Brain microvascular endothelial cell (primary cell): ENCODE measurements around the gene C12orf42.

Experiments used
- DNase-seq: peaks from one replicate; pipeline ENCODE4 v3.0.0-alpha.2; 2020
- H3K27ac ChIP-seq: fragments of 250-450 bp; sonication (Bioruptor Pico); 2 replicates; pipeline ENCODE4 v1.5.1; 2020; ENCODE audit warnings: mild to moderate bottlenecking, moderate library complexity
- H3K27me3 ChIP-seq: fragments of 250-450 bp; sonication (Bioruptor Pico); replicated peaks from 2 replicates; pipeline ENCODE4 v1.5.1; 2020; ENCODE audit warnings: mild to moderate bottlenecking
- H3K36me3 ChIP-seq: fragments of 250-450 bp; sonication (Bioruptor Pico); replicated peaks from 2 replicates; pipeline ENCODE4 v1.5.1; 2020; ENCODE audit warnings: mild to moderate bottlenecking
- H3K4me3 ChIP-seq: 2 replicates; pipeline ENCODE4 v1.5.1; 2011; ENCODE audit warnings: low read depth, mild to moderate bottlenecking, control low read depth, low read length, moderate library complexity
- in situ Hi-C: cut with HindIII; loops from 2 replicates; pipeline ENCODE4 v1.10.0; 2017; ENCODE audit warnings: low sequenced_read_pairs, low pct_ligation_motif_present
- TF ChIP-seq, protein P1 (sequence below): IDR thresholded peaks from 2 replicates; pipeline ENCODE4 v1.5.1; 2011; ENCODE audit warnings: low read depth, mild to moderate bottlenecking, moderate library complexity, low read length, control low read depth, inconsistent platforms; ENCODE audit errors: missing control alignments

The C12orf42 gene

DNA sequence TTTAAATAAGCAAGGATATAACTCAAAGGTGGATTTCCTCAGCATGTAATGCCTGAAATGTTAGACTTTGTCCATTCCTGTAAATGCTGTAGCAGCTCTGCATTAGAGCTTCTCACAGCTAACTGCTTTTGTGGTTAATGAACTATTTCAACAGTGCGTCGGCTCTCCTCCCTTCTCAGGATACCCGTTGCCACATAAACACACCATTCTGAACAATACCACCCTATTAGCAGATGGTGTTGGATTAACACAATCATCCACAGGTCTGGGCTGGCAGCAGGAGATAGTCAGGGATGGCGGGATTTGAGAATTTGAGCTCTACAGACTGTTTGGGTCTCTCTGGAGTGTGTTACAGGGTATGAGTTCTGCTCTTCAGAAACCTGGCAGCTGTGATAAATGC is 33.5 kb upstream of the C12orf42 start:
- Histone ChIP-seq H3K36me3 (no peaks in the 10 kb centered on the region), H3K27ac (no peak overlapping the region), H3K4me3 (no peak overlapping the region), H3K27me3 (no peaks in the 10 kb centered on the region)
- TF ChIP-seq, protein P1, sequence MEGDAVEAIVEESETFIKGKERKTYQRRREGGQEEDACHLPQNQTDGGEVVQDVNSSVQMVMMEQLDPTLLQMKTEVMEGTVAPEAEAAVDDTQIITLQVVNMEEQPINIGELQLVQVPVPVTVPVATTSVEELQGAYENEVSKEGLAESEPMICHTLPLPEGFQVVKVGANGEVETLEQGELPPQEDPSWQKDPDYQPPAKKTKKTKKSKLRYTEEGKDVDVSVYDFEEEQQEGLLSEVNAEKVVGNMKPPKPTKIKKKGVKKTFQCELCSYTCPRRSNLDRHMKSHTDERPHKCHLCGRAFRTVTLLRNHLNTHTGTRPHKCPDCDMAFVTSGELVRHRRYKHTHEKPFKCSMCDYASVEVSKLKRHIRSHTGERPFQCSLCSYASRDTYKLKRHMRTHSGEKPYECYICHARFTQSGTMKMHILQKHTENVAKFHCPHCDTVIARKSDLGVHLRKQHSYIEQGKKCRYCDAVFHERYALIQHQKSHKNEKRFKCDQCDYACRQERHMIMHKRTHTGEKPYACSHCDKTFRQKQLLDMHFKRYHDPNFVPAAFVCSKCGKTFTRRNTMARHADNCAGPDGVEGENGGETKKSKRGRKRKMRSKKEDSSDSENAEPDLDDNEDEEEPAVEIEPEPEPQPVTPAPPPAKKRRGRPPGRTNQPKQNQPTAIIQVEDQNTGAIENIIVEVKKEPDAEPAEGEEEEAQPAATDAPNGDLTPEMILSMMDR: no peak
- in situ Hi-C loops: loop anchor here (25.0 kb wide), 1 partner anchor 567 kb away; the partner anchor contains the start of gene ASCL1
- DNase-seq: no peak

DNA sequence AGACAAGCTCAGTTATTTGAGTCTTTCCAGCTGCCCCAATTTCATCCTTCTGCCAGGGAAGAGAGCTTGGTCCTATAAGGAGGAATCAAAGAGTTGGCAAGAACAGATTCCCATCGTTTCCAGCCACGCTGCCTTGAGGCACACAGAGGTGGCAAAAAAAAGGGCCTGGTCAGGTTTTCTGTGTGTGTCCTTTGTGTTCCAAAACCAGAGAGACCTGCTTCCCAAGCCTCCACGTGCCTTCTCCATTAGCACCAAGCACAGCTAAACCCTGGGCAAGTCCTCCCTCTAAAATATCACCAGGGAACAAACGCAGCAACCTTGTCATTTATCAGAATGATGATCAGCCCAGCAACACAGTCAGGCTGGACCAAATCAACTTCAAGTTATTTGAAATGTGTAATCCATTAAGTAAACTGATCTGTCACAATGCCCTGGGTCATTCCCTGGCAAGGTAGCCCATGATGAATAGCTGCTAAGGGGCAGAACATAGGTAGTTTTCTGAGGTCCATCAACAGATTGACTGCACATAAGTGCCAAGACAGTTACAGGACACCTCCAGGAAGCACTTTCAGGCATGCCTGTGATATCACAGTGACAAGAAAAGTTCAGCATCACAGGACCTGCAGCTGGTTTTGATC is 28.6 kb upstream of the C12orf42 start:
- Histone ChIP-seq H3K27me3 (no peaks in the 10 kb centered on the region), H3K4me3 (no peak overlapping the region), H3K36me3 (no peaks in the 10 kb centered on the region), H3K27ac (no peak overlapping the region)
- in situ Hi-C loops: no loop called here
- TF ChIP-seq, protein P1: no peak
- DNase-seq: no peak

DNA sequence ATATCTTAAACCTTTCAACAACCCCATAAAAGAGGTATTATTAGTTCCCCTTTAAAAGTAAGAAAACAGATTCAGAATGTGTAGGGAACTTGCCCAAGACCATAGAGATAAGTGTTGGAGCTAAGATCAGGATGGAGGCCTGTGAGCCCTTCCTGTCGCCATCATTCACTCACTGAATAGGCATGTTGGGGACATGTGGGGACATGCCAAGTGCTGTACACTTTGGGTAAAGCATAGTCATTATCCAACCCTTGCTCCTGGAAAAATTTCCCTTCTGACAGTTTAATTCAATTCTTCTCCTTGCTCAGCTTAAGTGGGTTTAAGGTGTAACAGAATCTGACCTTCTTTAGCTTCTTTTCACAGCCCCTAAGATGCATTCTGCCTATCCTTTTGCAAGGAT is 28.0 kb upstream of the C12orf42 start:
- in situ Hi-C loops: no loop called here
- DNase-seq: no peak
- TF ChIP-seq, protein P1: no peak

DNA sequence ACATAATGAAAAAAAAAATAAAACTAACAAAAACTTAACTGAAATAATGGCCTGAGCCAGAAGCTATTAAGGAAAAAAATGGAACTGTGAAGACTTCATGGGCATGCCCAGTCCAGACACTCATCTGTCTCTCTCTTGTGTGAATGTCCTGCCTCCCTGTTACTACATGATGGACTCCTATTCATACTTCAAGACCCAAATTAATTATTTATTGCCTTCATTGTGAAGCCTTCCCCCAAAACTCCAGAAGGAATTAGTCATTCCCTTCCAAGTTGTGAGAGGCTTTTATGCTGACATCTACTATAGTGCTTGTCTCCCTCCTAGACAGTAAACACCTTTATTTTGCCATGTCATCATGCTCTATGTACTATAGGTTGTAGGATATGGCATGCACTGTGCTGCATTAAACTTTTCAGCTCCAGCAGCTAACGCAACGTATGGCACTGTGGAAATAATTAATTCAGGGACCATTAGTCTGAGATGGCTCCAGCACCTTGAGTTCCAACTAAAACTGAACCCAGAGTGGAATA is 25.0 kb upstream of the C12orf42 start:
- H3K4me3 ChIP-seq: no peak overlapping the region
- H3K27me3 ChIP-seq: no peaks in the 10 kb centered on the region
- DNase-seq: no peak
- no peak overlapping the region for H3K27ac ChIP-seq
- in situ Hi-C loops: no loop called here
- TF ChIP-seq, protein P1: no peak
- no peaks in the 10 kb centered on the region for H3K36me3 ChIP-seq

More for the DNA sequence above, 28.0 kb upstream of the C12orf42 start:
- no peaks in the 10 kb centered on the region for H3K36me3 ChIP-seq
- H3K27me3 ChIP-seq: no peaks in the 10 kb centered on the region
- no peak overlapping the region for H3K4me3 ChIP-seq
- H3K27ac ChIP-seq: no peak overlapping the region

DNA sequence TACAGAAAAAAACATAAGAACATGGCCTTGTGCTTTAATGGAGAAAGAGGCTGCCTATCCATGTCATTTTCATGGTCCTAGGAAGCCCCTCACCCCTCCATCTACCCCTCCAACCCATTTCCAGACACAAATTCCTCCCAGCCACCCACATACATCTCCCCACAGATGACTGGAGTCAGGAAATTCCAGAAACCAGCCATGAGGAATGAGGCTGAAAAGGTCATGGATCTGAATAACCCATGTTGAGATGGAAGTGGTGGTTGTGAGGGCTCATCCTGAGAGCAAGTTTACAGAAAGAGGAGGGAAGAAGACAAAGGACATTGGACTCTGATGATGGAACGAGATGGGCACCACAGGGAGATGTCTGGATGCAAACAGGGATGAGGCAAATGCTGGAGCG is 23.9 kb upstream of the C12orf42 start:
- DNase-seq: no peak
- Histone ChIP-seq H3K4me3 (no peak overlapping the region), H3K27me3 (no peaks in the 10 kb centered on the region), H3K27ac (no peak overlapping the region), H3K36me3 (no peaks in the 10 kb centered on the region)
- in situ Hi-C loops: no loop called here
- TF ChIP-seq, protein P1: no peak

DNA sequence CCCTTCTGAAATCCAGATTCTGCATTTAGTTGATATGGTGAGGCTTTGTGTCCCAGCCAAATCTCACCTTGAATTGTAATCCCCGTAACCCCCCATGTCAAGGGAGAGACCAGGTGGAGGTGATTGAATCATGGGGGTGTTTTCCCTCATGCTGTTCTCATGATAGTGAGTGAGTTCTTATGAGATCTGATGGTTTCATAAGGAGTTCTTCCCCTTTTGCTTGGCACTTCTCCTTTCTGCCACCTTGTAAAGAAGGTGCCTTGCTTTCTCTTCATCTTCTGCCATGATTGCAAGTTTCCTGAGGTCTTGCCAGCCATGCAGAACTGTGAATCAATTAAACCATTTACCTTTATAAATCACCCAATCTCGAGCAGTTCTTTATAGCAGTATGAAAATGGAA is 23.1 kb upstream of the C12orf42 start:
- H3K27me3 ChIP-seq: no peaks in the 10 kb centered on the region
- H3K36me3 ChIP-seq: no peaks in the 10 kb centered on the region
- DNase-seq: no peak
- TF ChIP-seq, protein P1: no peak
- no peak overlapping the region for H3K4me3 ChIP-seq
- H3K27ac ChIP-seq: no peak overlapping the region
- in situ Hi-C loops: no loop called here
